ENCODE results near the gene RAB35. TPM values are rescaled to one million over a fixed set of nuclear protein-coding genes. Genes with fewer than 3 reads are reported as not detected.

RAB35 gene
- total and polyA plus RNA-seq, 2 experiments from 2014 or later, result 9.9 to 16.9 TPM

GRCh38 chr12:120161852-120162251 is 45.3 kb upstream of the RAB35 start:
- Histone ChIP-seq H3K27me3 (ENCODE audit: insufficient read depth) (no peaks in the 10 kb centered on the region), H3K9me2 (ENCODE audit: insufficient read depth) (no peaks in the 10 kb centered on the region), H3K27ac (ENCODE audit: low read depth) (no peak overlapping the region), H3K36me3 (ENCODE audit: insufficient read depth) (peaks cover 56% of the 10 kb centered on the region), H3K79me2 (replicated peaks; ENCODE audit: insufficient read depth) (no peaks in the 10 kb centered on the region), H2AFZ (no peak overlapping the region), H3K4me2 (no peak overlapping the region), H3K4me3 (no peak overlapping the region), H3F3A (replicated peaks; ENCODE audit: low read depth) (0 out of 2 replicates have a peak, but pooled peaks cover 3% of the 10 kb centered on the region), H4K20me1 (replicated peaks; ENCODE audit: insufficient read depth) (peaks cover 5% of the 10 kb centered on the region; the same call in 1 of the 2 replicates), H3K4me1 (ENCODE audit: insufficient read depth) (no peaks in the 10 kb centered on the region)
- no peaks in the 10 kb centered on the region for H3K9me3 Mint-ChIP-seq
- peaks cover 75% of the 10 kb centered on the region for H3K36me3 Mint-ChIP-seq (ENCODE audit: low read depth)
- no peak overlapping the region for H3K27ac Mint-ChIP-seq
- H3K27me3 Mint-ChIP-seq (ENCODE audit: insufficient read depth, low read depth, poor library complexity), result no peaks in the 10 kb centered on the region
- H3K4me1 Mint-ChIP-seq, result no peaks in the 10 kb centered on the region
- ATAC-seq (no peak), DNase-seq (ENCODE audit: low spot score) (no peak)
- TF ChIP-seq JUNB (IDR thresholded peaks at IDR 0.05; ENCODE audit: unreplicated experiment), result no peak
- no peak for TF ChIP-seq CREB1 (CRISPR knock-in tag; IDR thresholded peaks at IDR 0.05; ENCODE audit: low read depth)
- no peak for TF ChIP-seq ZNF331 (CRISPR knock-in tag; IDR thresholded peaks at IDR 0.05; ENCODE audit: low read depth)
- TF ChIP-seq POLR2AphosphoS5 (IDR thresholded peaks at IDR 0.05; ENCODE audit: low read depth), result no peak
- no peak for TF ChIP-seq ETS1 (IDR thresholded peaks at IDR 0.05)
- TF ChIP-seq CTCF (conservative IDR thresholded peaks at IDR 0.05; ENCODE audit: low read depth in 2 of 2), result no peak
- no peak for TF ChIP-seq ZNF114 (CRISPR knock-in tag; IDR thresholded peaks at IDR 0.05)
- TF ChIP-seq NANOG (IDR thresholded peaks at IDR 0.05; ENCODE audit: borderline replicate concordance), result no peak
- no peak for TF ChIP-seq EZH2 (IDR thresholded peaks at IDR 0.05; ENCODE audit: low read depth, unreplicated experiment)
- TF ChIP-seq STAT1 (IDR thresholded peaks at IDR 0.05; ENCODE audit: unreplicated experiment), result no peak
- no peak for TF ChIP-seq ZNF462 (CRISPR knock-in tag; IDR thresholded peaks at IDR 0.05)
- TF ChIP-seq EZH2phosphoT487 (IDR thresholded peaks at IDR 0.05; ENCODE audit: unreplicated experiment), result no peak
- TF ChIP-seq, protein P1, sequence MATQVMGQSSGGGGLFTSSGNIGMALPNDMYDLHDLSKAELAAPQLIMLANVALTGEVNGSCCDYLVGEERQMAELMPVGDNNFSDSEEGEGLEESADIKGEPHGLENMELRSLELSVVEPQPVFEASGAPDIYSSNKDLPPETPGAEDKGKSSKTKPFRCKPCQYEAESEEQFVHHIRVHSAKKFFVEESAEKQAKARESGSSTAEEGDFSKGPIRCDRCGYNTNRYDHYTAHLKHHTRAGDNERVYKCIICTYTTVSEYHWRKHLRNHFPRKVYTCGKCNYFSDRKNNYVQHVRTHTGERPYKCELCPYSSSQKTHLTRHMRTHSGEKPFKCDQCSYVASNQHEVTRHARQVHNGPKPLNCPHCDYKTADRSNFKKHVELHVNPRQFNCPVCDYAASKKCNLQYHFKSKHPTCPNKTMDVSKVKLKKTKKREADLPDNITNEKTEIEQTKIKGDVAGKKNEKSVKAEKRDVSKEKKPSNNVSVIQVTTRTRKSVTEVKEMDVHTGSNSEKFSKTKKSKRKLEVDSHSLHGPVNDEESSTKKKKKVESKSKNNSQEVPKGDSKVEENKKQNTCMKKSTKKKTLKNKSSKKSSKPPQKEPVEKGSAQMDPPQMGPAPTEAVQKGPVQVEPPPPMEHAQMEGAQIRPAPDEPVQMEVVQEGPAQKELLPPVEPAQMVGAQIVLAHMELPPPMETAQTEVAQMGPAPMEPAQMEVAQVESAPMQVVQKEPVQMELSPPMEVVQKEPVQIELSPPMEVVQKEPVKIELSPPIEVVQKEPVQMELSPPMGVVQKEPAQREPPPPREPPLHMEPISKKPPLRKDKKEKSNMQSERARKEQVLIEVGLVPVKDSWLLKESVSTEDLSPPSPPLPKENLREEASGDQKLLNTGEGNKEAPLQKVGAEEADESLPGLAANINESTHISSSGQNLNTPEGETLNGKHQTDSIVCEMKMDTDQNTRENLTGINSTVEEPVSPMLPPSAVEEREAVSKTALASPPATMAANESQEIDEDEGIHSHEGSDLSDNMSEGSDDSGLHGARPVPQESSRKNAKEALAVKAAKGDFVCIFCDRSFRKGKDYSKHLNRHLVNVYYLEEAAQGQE (IDR thresholded peaks at IDR 0.05; ENCODE audit: unreplicated experiment), result no peak
- H3K4me3 Mint-ChIP-seq, result no peak overlapping the region

All from GM23338 (cell line).